ENCODE data around the gene GMNN.
"Not testable (repeated sequence)": the region's sequence is repeated elsewhere in the genome, so short reads cannot be mapped to it uniquely, and the experiment has no call there.

The GMNN gene

GRCh38 chr6:24774696-24775519 lies at the start of gene GMNN:
Gene GMNN (plus strand): TSS chr6:24774937. CDS start chr6:24777247, 2,310 bp downstream.
- peak; percentile 84 for DNase-seq (ENCODE audit: low read depth)

- DNase-seq (ENCODE audit: low read depth) = not testable (repeated sequence)
These were observed 44.1 kb upstream of the GMNN start for GRCh38 chr6:24730653-24731052.

GRCh38 chr6:24731456-24732134 lies 43.1 kb upstream of the GMNN start:
- not testable (repeated sequence) for DNase-seq (ENCODE audit: low read depth)

- no peak for DNase-seq (ENCODE audit: low read depth)
These were observed 40.6 kb upstream of the GMNN start for GRCh38 chr6:24734166-24734565.

- not testable (repeated sequence) for DNase-seq (ENCODE audit: low read depth)
These were observed 40.0 kb upstream of the GMNN start for GRCh38 chr6:24734710-24735109.

- no peak for DNase-seq (ENCODE audit: low read depth)
These were observed 36.0 kb upstream of the GMNN start for GRCh38 chr6:24738741-24739140.

GRCh38 chr6:24740861-24741260 lies 33.9 kb upstream of the GMNN start:
- no peak for DNase-seq (ENCODE audit: low read depth)

- DNase-seq (ENCODE audit: low read depth) = no peak
These were observed 32.5 kb upstream of the GMNN start for GRCh38 chr6:24742216-24742738.

GRCh38 chr6:24743265-24743943 lies 31.3 kb upstream of the GMNN start:
- DNase-seq (ENCODE audit: low read depth) = peak; percentile 87

GRCh38 chr6:24743944-24744335 lies 30.8 kb upstream of the GMNN start:
- DNase-seq (ENCODE audit: low read depth) = no peak

GRCh38 chr6:24744911-24745310 lies 29.8 kb upstream of the GMNN start:
- DNase-seq (ENCODE audit: low read depth) = no peak

- DNase-seq (ENCODE audit: low read depth) = no peak
These were observed 25.4 kb upstream of the GMNN start for GRCh38 chr6:24749297-24749696.

- DNase-seq (ENCODE audit: low read depth) = not testable (repeated sequence)
These were observed 23.9 kb upstream of the GMNN start for GRCh38 chr6:24750878-24751277.

- no peak for DNase-seq (ENCODE audit: low read depth)
These were observed 22.2 kb upstream of the GMNN start for GRCh38 chr6:24752503-24752902.

GRCh38 chr6:24752917-24753492 lies 21.7 kb upstream of the GMNN start:
- DNase-seq (ENCODE audit: low read depth) = no peak

GRCh38 chr6:24753545-24753944 lies 21.2 kb upstream of the GMNN start:
- DNase-seq (ENCODE audit: low read depth) = no peak

GRCh38 chr6:24754378-24754777 lies 20.4 kb upstream of the GMNN start:
- DNase-seq (ENCODE audit: low read depth) = not testable (repeated sequence)

GRCh38 chr6:24755279-24755678 lies 19.5 kb upstream of the GMNN start:
- no peak for DNase-seq (ENCODE audit: low read depth)

- DNase-seq (ENCODE audit: low read depth) = no peak
These were observed 17.1 kb upstream of the GMNN start for GRCh38 chr6:24757611-24758010.

GRCh38 chr6:24759718-24760117 lies 15.0 kb upstream of the GMNN start:
- no peak for DNase-seq (ENCODE audit: low read depth)

- no peak for DNase-seq (ENCODE audit: low read depth)
These were observed 14.5 kb upstream of the GMNN start for GRCh38 chr6:24760210-24760609.

GRCh38 chr6:24761193-24761835 lies 13.4 kb upstream of the GMNN start:
- DNase-seq (ENCODE audit: low read depth) = no peak

Data from GM04504 (cell line).